Thoracic aorta endothelial cell (primary cell): ENCODE measurements around the gene SPARC. TPM values are rescaled to one million over a fixed set of nuclear protein-coding genes. Genes with fewer than 3 reads are reported as not detected.

Source experiments
- small RNA-seq: library from RNA; depleted of rRNA; stranded (forward); fragments of <200 nt; gene quantifications from one replicate; pipeline ENCODE3, GENCODE V24; 2012
- total RNA-seq: library from RNA; depleted of rRNA; stranded (reverse); fragments of >200 nt; gene quantifications from 2 replicates; pipeline ENCODE4 v1.2.3, GENCODE V29; 2012

SPARC gene, protein sequence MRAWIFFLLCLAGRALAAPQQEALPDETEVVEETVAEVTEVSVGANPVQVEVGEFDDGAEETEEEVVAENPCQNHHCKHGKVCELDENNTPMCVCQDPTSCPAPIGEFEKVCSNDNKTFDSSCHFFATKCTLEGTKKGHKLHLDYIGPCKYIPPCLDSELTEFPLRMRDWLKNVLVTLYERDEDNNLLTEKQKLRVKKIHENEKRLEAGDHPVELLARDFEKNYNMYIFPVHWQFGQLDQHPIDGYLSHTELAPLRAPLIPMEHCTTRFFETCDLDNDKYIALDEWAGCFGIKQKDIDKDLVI
- total RNA-seq: 932 and 1,783 TPM in 2 replicates

DNA sequence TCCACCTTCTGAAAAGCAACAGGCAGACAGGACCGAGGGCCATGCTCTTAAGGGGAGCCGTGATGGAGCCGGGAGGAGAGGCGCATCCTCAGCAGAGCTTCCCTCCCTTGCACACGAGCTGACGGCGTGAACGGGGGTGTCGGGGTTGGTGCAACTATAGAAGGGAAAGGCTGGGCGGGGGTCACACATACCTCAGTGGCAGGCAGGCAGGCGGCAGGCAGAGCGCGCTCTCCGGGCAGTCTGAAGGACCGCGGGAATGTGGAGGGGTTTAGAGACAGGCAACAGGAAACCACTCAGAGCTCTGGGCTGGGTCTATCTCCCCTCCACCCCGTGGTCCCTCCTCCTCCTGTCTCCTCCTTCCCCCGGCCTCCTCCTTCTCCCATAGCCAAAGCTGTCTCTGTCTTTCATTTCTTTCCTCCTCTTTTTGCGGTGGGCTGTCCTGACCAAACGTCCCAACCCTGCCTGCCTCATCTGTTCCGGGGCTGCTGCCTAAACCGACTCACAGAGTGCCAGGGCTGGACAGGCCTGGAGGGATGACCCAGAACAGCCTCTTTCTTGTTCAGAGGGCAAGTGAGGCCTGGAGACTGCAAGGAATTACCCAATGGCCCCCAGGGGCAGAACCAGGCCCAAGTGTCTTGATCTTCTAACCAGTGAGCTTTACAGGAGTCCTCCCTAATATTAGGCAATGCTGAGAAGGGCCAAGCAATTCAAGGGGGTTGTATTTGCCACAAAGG, at the start of gene SPARC:
SPARC (minus strand) TSS at position 242 of the 734 bp plus-strand sequence. CDS start 10,727 bp downstream, outside the sequence.

Small RNA genes within 50 kb of the gene (small RNA-seq; reads per million reads assigned to genes)
- not detected for gene RN7SKP232

Other genes with a start within 250 kb of the SPARC start
- gene SLC36A1, start 239.3 kb downstream of the SPARC start, total RNA-seq: 7.2 and 8.5 TPM in 2 replicates
- gene FAT2, start 95.6 kb downstream of the SPARC start, total RNA-seq: under 0.01 TPM in 1 of 2 replicates, not detected in the other
- gene ATOX1, start 71.7 kb upstream of the SPARC start, total RNA-seq: 44.8 and 54.9 TPM in 2 replicates
- gene G3BP1, start 85.0 kb upstream of the SPARC start, total RNA-seq: 328 and 332 TPM in 2 replicates
- gene GLRA1, start 237.9 kb upstream of the SPARC start, total RNA-seq: not detected in 2 replicates